ENCODE data around the gene DPP4. TPM values are rescaled to one million over a fixed set of nuclear protein-coding genes. Genes with fewer than 3 reads are reported as not detected.

The DPP4 gene
- polyA plus RNA-seq, 1 donor from 2014 or later, result not detected

DNA sequence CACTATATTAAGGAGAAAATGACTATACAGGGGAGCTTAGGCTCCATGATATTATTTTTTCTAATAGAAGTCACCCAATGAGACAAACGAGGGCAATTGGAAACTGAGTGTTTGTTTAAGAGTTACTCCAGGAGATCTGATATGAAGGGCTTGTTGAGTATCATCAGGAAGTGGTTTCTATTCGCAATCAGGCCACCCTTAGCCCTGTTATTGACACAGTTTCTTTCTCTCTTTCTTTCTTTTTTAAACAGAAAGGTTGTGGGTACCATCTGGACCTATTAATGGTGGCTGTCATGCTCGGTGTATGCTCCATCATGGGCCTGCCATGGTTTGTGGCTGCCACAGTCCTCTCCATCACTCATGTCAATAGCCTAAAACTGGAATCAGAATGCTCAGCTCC is 117.3 kb downstream of the DPP4 start:
- TF ChIP-seq EP300 (conservative IDR thresholded peaks at IDR 0.05; ENCODE audit: poor library complexity, severe bottlenecking) (no peak), MXI1 (conservative IDR thresholded peaks at IDR 0.05; ENCODE audit: poor library complexity, severe bottlenecking) (no peak), SMC3 (conservative IDR thresholded peaks at IDR 0.05; ENCODE audit: poor library complexity) (no peak), POLR2AphosphoS5 (IDR thresholded peaks at IDR 0.05) (no peak), EZH2 (IDR thresholded peaks at IDR 0.05; ENCODE audit: borderline replicate concordance, insufficient read depth, low read length, poor library complexity, severe bottlenecking) (no peak), RAD21 (conservative IDR thresholded peaks at IDR 0.05) (no peak), TAF1 (IDR thresholded peaks at IDR 0.05; ENCODE audit: low read depth) (no peak), CTCF (IDR thresholded peaks at IDR 0.05; ENCODE audit: poor library complexity, severe bottlenecking) (no peak)
- TF ChIP-seq, protein P1, sequence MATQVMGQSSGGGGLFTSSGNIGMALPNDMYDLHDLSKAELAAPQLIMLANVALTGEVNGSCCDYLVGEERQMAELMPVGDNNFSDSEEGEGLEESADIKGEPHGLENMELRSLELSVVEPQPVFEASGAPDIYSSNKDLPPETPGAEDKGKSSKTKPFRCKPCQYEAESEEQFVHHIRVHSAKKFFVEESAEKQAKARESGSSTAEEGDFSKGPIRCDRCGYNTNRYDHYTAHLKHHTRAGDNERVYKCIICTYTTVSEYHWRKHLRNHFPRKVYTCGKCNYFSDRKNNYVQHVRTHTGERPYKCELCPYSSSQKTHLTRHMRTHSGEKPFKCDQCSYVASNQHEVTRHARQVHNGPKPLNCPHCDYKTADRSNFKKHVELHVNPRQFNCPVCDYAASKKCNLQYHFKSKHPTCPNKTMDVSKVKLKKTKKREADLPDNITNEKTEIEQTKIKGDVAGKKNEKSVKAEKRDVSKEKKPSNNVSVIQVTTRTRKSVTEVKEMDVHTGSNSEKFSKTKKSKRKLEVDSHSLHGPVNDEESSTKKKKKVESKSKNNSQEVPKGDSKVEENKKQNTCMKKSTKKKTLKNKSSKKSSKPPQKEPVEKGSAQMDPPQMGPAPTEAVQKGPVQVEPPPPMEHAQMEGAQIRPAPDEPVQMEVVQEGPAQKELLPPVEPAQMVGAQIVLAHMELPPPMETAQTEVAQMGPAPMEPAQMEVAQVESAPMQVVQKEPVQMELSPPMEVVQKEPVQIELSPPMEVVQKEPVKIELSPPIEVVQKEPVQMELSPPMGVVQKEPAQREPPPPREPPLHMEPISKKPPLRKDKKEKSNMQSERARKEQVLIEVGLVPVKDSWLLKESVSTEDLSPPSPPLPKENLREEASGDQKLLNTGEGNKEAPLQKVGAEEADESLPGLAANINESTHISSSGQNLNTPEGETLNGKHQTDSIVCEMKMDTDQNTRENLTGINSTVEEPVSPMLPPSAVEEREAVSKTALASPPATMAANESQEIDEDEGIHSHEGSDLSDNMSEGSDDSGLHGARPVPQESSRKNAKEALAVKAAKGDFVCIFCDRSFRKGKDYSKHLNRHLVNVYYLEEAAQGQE (IDR thresholded peaks at IDR 0.05; ENCODE audit: borderline replicate concordance), result no peak
- Histone ChIP-seq H4K20me1 (ENCODE audit: insufficient read depth) (no peaks in the 10 kb centered on the region), H3K9me2 (ENCODE audit: insufficient read depth, low read length) (no peaks in the 10 kb centered on the region), H3F3A (ENCODE audit: insufficient read depth, low read length, poor library complexity, severe bottlenecking) (no peaks in the 10 kb centered on the region), H3K27ac (ENCODE audit: low read length) (no peak overlapping the region), H3K36me3 (ENCODE audit: insufficient read depth, low read length) (no peaks in the 10 kb centered on the region), H3K9me3 (ENCODE audit: low read length) (no peaks in the 10 kb centered on the region), H2AFZ (ENCODE audit: low read depth, low read length) (no peak overlapping the region), H3K4me3 (ENCODE audit: low read length) (no peak overlapping the region), H3K27me3 (ENCODE audit: insufficient read depth, low read depth, low read length) (no peaks in the 10 kb centered on the region), H3K79me2 (replicated peaks; ENCODE audit: insufficient read depth, low read length) (no peaks in the 10 kb centered on the region), H3K4me2 (ENCODE audit: low read length) (no peak overlapping the region), H3K9ac (ENCODE audit: low read length) (no peak overlapping the region)

DNA sequence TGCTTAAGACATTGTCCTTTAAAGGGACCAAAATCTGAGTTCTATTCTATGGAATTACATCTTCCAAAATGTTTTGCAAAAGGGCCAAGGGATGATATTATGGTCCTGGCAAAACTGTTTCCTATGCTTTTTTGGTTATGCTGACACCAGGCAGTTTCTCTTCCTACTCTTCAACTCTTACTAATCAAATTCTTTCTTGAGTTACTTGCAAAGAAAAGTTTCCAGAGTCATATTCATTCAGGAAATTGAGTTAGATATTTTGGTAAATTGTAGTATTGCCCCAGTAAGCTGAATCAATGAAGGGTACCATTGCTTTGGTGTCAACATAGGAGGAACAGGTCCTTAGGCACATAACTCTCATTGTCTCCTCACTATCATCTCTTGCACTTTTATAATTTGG is 118.8 kb downstream of the DPP4 start:
- H3K4me2 ChIP-seq (ENCODE audit: low read length), result no peak overlapping the region
- H3K79me2 ChIP-seq (replicated peaks; ENCODE audit: insufficient read depth, low read length), result no peaks in the 10 kb centered on the region
- H3K9me2 ChIP-seq (ENCODE audit: insufficient read depth, low read length), result no peaks in the 10 kb centered on the region
- H3K27ac ChIP-seq (ENCODE audit: low read length), result no peak overlapping the region
- H3K4me3 ChIP-seq (ENCODE audit: low read length), result no peak overlapping the region
- H3K27me3 ChIP-seq (ENCODE audit: insufficient read depth, low read depth, low read length), result no peaks in the 10 kb centered on the region
- TF ChIP-seq, protein P1 (IDR thresholded peaks at IDR 0.05; ENCODE audit: borderline replicate concordance), result no peak
- TF ChIP-seq RAD21 (conservative IDR thresholded peaks at IDR 0.05), result no peak
- H4K20me1 ChIP-seq (ENCODE audit: insufficient read depth), result no peaks in the 10 kb centered on the region
- H3K9ac ChIP-seq (ENCODE audit: low read length), result no peak overlapping the region
- no peaks in the 10 kb centered on the region for H3K9me3 ChIP-seq (ENCODE audit: low read length)
- H3K36me3 ChIP-seq (ENCODE audit: insufficient read depth, low read length), result no peaks in the 10 kb centered on the region
- no peaks in the 10 kb centered on the region for H3F3A ChIP-seq (ENCODE audit: insufficient read depth, low read length, poor library complexity, severe bottlenecking)
- no peak overlapping the region for H2AFZ ChIP-seq (ENCODE audit: low read depth, low read length)

Data from neural cell (in vitro differentiated cells).